Thoracic aorta (tissue), 2 donors: Measurements from ENCODE around the gene XYLT1. TPM values are rescaled to one million over a fixed set of nuclear protein-coding genes. Genes with fewer than 3 reads are reported as not detected.

Experiments used
- ATAC-seq: fragments of 150-250 bp; one replicate; pipeline ENCODE4 v1.8.0; 2017; ENCODE audit warnings: low read depth; ENCODE audit not compliant: insufficient number of reproducible peaks, low FRiP score
- DNase-seq: peaks from one replicate; pipeline ENCODE4 v3.0.0-alpha.2; 2020; ENCODE audit warnings: low spot score
- H3K27ac ChIP-seq, 2 donors: fragments of 200-600 bp; sonication (generic); 1 replicate in 1 of 2; 2 replicates in 1 of 2; pipeline ENCODE4 v1.5.1; 2016; ENCODE audit warnings: mild to moderate bottlenecking in 2 of 2, moderate library complexity in 2 of 2
- H3K27me3 ChIP-seq: fragments of 200-600 bp; sonication (generic); replicated peaks from 2 replicates; pipeline ENCODE4 v1.6.0; 2016; ENCODE audit warnings: mild to moderate bottlenecking; ENCODE audit not compliant: insufficient read depth
- H3K36me3 ChIP-seq: fragments of 200-600 bp; sonication (generic); one replicate; pipeline ENCODE4 v1.5.1; 2016
- H3K4me1 ChIP-seq, 2 donors: fragments of 200-600 bp; sonication (generic); 1 replicate in 1 of 2; 2 replicates in 1 of 2; pipeline versions ENCODE4 v1.5.1 to v1.6.0; 2016; ENCODE audit warnings: low read depth in 2 of 2, mild to moderate bottlenecking in 1 of 2; ENCODE audit not compliant: control insufficient read depth in 1 of 2
- H3K4me3 ChIP-seq: fragments of 200-600 bp; sonication (generic); 2 replicates; pipeline ENCODE4 v1.5.1; 2016; ENCODE audit warnings: mild to moderate bottlenecking
- H3K9me3 ChIP-seq: fragments of 200-600 bp; sonication (generic); 2 replicates; pipeline ENCODE4 v1.5.1; 2016
- CTCF ChIP-seq: fragments of 200-600 bp; sonication (generic); IDR thresholded peaks from one replicate; pipeline ENCODE4 v1.5.1; 2019; ENCODE audit warnings: antibody characterized with exemption
- total RNA-seq, 2 donors: library from RNA; depleted of rRNA; stranded (reverse); fragments of >200 nt; gene quantifications; one replicate each; pipeline versions ENCODE4 v1.1.0 to v1.2.3, GENCODE V29; 2016

Gene XYLT1
- total RNA-seq, 2 donors from 2014 or later, result 13.1 to 22.5 TPM

GRCh38 chr16:17155485-17155884 lies 315.3 kb downstream of the XYLT1 start:
- Histone ChIP-seq H3K27me3 (no peaks in the 10 kb centered on the region), H3K4me3 (no peak overlapping the region), H3K27ac (no peak overlapping the region), H3K9me3 (no peaks in the 10 kb centered on the region), H3K36me3 (peaks cover 2% of the 10 kb centered on the region), H3K4me1 (no peaks in the 10 kb centered on the region)
- ATAC-seq (no peak), DNase-seq (no peak)
- no peak for TF ChIP-seq CTCF

- no peak overlapping the region for H3K27ac ChIP-seq
- no peaks in the 10 kb centered on the region for H3K9me3 ChIP-seq
- DNase-seq, result no peak
- no peak for ATAC-seq
- peaks cover 2% of the 10 kb centered on the region for H3K36me3 ChIP-seq
- H3K4me3 ChIP-seq, result no peak overlapping the region
- no peaks in the 10 kb centered on the region for H3K27me3 ChIP-seq
- no peaks in the 10 kb centered on the region for H3K4me1 ChIP-seq
- no peak for TF ChIP-seq CTCF
These were observed 315.8 kb downstream of the XYLT1 start for GRCh38 chr16:17154981-17155380.

- ATAC-seq, result no peak
- TF ChIP-seq CTCF, result no peak
These were observed 318.4 kb downstream of the XYLT1 start for GRCh38 chr16:17152311-17152710.

GRCh38 chr16:17151335-17151734 lies 319.4 kb downstream of the XYLT1 start:
- no peaks in the 10 kb centered on the region for H3K27me3 ChIP-seq
- TF ChIP-seq CTCF, result no peak

More at GRCh38 chr16:17152311-17152710, 318.4 kb downstream of the XYLT1 start:
- Histone ChIP-seq H3K36me3 (no peaks in the 10 kb centered on the region), H3K27ac (no peak overlapping the region), H3K27me3 (no peaks in the 10 kb centered on the region), H3K4me3 (no peak overlapping the region), H3K9me3 (no peaks in the 10 kb centered on the region), H3K4me1 (no peaks in the 10 kb centered on the region)
- DNase-seq, result no peak

GRCh38 chr16:17149904-17150483 lies 320.8 kb downstream of the XYLT1 start:
- Histone ChIP-seq H3K27ac (no peak overlapping the region), H3K27me3 (no peaks in the 10 kb centered on the region), H3K4me1 (no peaks in the 10 kb centered on the region), H3K9me3 (no peaks in the 10 kb centered on the region), H3K4me3 (no peak overlapping the region), H3K36me3 (no peaks in the 10 kb centered on the region)
- no peak for TF ChIP-seq CTCF
- DNase-seq (no peak), ATAC-seq (no peak)

More at GRCh38 chr16:17151335-17151734, 319.4 kb downstream of the XYLT1 start:
- Histone ChIP-seq H3K36me3 (no peaks in the 10 kb centered on the region), H3K4me1 (no peaks in the 10 kb centered on the region), H3K27ac (no peak overlapping the region), H3K4me3 (no peak overlapping the region), H3K9me3 (no peaks in the 10 kb centered on the region)
- DNase-seq (no peak), ATAC-seq (no peak)
